Pancreas (tissue), 10 donors: Measurements from ENCODE around the gene TMEM255B. TPM values are rescaled to one million over a fixed set of nuclear protein-coding genes. Genes with fewer than 3 reads are reported as not detected.

Experiments
- ATAC-seq, 4 donors: fragments of 200-7000 bp; cut with Tn5 transposase; one replicate each; pipeline versions ENCODE4 v1.8.0 to v1.9.1; 2020; ENCODE audit warnings: mild to moderate bottlenecking in 4 of 4, moderate library complexity in 4 of 4
- DNase-seq, 6 donors: peaks; one replicate each; pipeline ENCODE4 v3.0.0-alpha.2; 2020
- FAIRE-seq: peaks from 2 replicates; lab custom pipeline; 2012; peaks lifted over from hg19 to GRCh38; lab: Jason Lieb, UNC
- H3K27ac ChIP-seq, 4 donors: fragments of 200-600 bp; sonication (generic); 1 replicate in 3 of 4; 2 replicates in 1 of 4; pipeline versions ENCODE4 v1.5.0 to v1.8.0; 2020
- H3K27me3 ChIP-seq, 4 donors: fragments of 200-600 bp; one replicate each; pipeline ENCODE4 v1.8.0; 2021
- H3K36me3 ChIP-seq, 3 donors: fragments of 200-600 bp; sonication (generic) in 1 of 3; one replicate each; pipeline versions ENCODE4 v1.5.0 to v1.8.0; 2020 to 2021
- H3K4me1 ChIP-seq, 3 donors: fragments of 200-600 bp; one replicate each; pipeline ENCODE4 v1.8.0; 2021
- H3K4me3 ChIP-seq, 4 donors: fragments of 200-600 bp; sonication (generic) in 2 of 4; one replicate each; pipeline versions ENCODE4 v1.5.0 to v1.8.0; 2020 to 2021
- H3K9me3 ChIP-seq, 4 donors: fragments of 200-600 bp; one replicate each; pipeline ENCODE4 v1.8.0; 2021
- WGBS, 2 donors: extraction: QIAGEN DNeasy Blood & Tissue Kit; methylation state at CpG; one replicate each; pipeline ENCODE4 v1.1.7; 2013; 5-methylcytosine and 5-hydroxymethylcytosine counted together
- intact Hi-C, 3 donors: fragments of 100-400 bp; cut with DNase I; formaldehyde crosslinking; loops; one replicate each; pipeline versions ENCODE4 v1.11.1 to v1.14.2; 2022
- polyA plus RNA-seq, 2 donors: library from polyadenylated mRNA; stranded (reverse); fragments of 200-250 nt; gene quantifications; one replicate each; pipeline ENCODE4 v1.2.3, GENCODE V29; 2013
- total RNA-seq, 6 donors: library from RNA; stranded (reverse); fragmentation: NEBNext Ultra II Directional in 4 of 6; extraction: Animal tissue kit (Norgen Biotek cat#: 25700) in 4 of 6; gene quantifications; one replicate each; pipeline versions ENCODE4 v1.2.1 to v1.2.4, GENCODE V29; 2021 to 2023
- TF ChIP-seq, protein P1 (sequence below), 4 donors: fragments of 200-600 bp; sonication (generic) in 3 of 4; IDR thresholded peaks; one replicate each; pipeline versions ENCODE4 v1.5.0 to v1.8.0; 2021; ENCODE audit warnings: antibody characterized with exemption in 4 of 4
- donor health status: healthy with polysubstance abuse.
- donor health status: DM: no; HTN: no; CAD: no; lungs with moderate emphysema.
- donor health status: DM: no; HTN: no; CAD: no.
- donor health status: control.
- donor health status: control.
- donor health status: Bipolar disorder and iron deficiency.
- donor health status: DM: yes; HTN: yes; CAD: no.
- donor health status: DM: no; HTN: no; CAD: no.
- donor health status: DM: no; HTN: no; CAD: no.
- donor health status: DM: yes; HTN: yes; CAD: no.

TMEM255B gene
- total and polyA plus RNA-seq, 8 donors = 1.8 to 17.9 (median 4.4) TPM

DNA sequence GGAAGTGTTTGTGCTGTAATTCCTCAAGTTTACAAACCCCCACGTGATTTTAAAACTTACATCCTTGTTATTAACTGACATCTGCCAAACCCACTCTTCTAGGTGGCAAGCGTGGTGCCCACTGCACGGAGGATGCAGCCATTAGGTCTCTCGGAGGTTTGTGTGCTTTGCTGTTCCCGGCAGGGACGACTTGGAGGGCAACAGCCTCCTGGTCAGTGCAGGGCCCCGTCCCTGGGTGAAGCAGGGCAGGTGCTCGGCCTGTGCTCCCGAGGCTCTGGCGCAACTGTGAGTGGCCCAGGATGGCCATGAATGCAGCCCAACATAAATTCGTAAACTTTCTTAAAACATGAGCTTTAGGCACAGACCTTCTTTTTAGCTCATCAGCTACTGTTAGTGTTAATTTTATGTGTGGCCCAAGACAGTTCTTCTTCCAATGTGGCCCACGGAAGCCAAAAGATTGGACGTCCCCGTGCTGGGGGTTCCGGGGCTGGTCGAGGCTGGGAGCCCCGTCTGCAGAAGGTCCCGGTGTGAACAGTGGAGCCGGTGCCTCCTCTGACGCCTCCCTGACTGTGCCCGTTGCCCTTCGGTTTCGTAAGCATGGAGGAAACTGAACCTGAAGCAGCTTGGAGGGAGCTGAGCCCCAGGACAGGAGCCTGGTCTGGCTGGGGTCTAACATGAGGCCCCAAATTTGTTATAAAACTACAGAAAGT lies 93.0 kb downstream of the TMEM255B start:
- ATAC-seq = no peak
- DNase-seq = peak in 2 of 6 donors; percentile 15 to 43
- Histone ChIP-seq H3K27me3 (no peaks in the 10 kb centered on the region), H3K36me3 (no peaks in the 10 kb centered on the region), H3K9me3 (no peaks in the 10 kb centered on the region), H3K4me3 (no peak overlapping the region), H3K27ac (no peak overlapping the region), H3K4me1 (peaks cover 17 to 22% (median 19%) of the 10 kb centered on the region in 3 donors)
- WGBS, 2 donors = 84 to 85% methylated on average over 23 of the region's 23 CpGs
- TF ChIP-seq, protein P1, sequence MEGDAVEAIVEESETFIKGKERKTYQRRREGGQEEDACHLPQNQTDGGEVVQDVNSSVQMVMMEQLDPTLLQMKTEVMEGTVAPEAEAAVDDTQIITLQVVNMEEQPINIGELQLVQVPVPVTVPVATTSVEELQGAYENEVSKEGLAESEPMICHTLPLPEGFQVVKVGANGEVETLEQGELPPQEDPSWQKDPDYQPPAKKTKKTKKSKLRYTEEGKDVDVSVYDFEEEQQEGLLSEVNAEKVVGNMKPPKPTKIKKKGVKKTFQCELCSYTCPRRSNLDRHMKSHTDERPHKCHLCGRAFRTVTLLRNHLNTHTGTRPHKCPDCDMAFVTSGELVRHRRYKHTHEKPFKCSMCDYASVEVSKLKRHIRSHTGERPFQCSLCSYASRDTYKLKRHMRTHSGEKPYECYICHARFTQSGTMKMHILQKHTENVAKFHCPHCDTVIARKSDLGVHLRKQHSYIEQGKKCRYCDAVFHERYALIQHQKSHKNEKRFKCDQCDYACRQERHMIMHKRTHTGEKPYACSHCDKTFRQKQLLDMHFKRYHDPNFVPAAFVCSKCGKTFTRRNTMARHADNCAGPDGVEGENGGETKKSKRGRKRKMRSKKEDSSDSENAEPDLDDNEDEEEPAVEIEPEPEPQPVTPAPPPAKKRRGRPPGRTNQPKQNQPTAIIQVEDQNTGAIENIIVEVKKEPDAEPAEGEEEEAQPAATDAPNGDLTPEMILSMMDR (IDR thresholded peaks at IDR 0.05) = no peak
- FAIRE-seq = no peak
- intact Hi-C loops = no loop called here

DNA sequence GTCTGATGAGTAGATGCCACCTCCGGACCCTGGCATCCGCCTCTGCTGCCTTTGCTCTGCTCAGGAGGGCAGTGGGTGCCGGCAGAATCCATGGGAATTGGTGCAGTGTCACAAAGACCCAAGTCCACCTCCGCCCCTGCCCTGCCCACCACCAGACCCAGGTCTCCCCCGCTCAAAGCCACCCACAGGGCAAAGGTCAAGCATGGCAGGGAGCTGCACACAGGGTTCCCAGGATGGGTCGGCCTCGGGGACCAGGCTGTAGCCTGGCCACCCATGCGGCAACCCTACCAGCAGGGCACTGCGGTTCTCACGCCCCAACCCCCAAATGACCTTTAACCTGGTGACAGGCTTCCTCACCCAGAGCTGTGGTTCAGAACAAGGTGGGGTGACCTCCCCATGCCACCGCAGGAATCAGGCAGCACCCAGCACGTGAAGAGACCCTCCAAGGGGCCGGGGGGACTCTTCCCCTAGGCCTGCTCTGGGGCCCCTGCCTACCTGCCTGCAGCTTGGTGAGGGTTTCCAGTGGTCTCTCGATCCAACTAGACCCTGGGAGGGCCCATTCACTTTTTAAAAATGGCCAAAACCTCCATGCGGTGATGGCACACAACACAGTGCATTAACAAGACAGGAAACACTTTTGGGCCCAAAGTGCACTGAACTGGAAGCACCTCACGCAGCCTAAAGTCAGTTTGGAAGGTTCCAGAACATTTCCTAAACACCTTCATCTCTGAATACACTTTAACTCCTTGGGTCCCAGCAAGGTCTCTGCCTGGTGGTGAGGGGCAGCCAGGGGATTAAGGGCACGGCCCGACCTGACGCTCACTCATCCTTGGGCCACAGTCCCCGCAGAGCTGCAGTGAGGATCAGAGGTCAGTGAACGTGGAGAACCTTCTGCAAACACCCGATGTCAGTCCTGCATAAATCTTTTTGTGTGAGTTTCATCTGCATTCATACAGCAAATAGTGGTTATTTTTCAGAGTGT lies 93.8 kb downstream of the TMEM255B start:
- 76 to 83% methylated on average over 22 of the region's 22 CpGs for WGBS, 2 donors
- DNase-seq (peak in 4 of 6 donors; percentile 11 to 58 (median 26)), FAIRE-seq (no peak), ATAC-seq (no peak)
- no peaks in the 10 kb centered on the region for H3K9me3 ChIP-seq
- no peaks in the 10 kb centered on the region for H3K36me3 ChIP-seq
- H3K4me3 ChIP-seq = no peak overlapping the region
- H3K27me3 ChIP-seq = no peaks in the 10 kb centered on the region
- H3K4me1 ChIP-seq = peaks cover 21 to 25% (median 24%) of the 10 kb centered on the region in 3 donors
- TF ChIP-seq, protein P1 (IDR thresholded peaks at IDR 0.05) = no peak
- peak overlapping the region in 2 of 4 donors; percentile 16 to 22 for H3K27ac ChIP-seq
- intact Hi-C loops = no loop called here

DNA sequence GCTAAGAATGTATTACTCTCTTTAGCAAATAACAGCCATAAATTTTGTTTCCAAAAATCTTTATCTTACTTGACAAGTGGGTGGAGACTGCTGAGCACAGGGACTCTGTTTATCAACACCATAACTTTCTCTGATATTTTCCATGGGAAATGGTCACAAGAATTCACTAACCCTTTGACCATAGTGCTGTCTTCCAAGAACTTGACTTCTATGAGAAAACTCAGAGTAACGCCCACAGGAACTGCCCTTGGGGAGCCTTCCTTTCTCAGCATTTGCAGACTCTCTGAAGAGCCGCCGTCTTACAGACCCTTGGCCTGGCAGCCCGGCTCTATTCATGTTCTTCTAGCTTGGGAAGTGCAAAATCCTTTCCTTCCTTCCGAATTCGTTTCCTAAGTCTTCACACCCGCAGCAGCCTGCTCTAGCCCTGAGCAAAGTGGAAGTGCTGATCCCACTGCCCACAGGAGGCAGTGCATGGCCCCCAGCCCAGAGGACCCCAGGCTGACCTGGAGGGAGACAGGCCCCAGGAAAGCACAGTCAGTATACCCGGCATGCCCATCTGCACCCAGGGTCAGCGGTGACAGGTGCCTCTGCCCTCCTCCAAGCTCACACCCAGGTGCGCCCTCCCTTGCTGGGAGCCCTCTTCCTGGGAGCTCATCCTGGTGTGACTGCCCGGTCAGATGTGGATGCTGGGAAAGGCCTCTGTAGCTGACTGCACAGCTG lies 94.7 kb downstream of the TMEM255B start:
- ATAC-seq = peak in 2 of 4 donors; percentile 21 to 36
- TF ChIP-seq, protein P1 (IDR thresholded peaks at IDR 0.05) = no peak
- no peaks in the 10 kb centered on the region for H3K9me3 ChIP-seq

DNA sequence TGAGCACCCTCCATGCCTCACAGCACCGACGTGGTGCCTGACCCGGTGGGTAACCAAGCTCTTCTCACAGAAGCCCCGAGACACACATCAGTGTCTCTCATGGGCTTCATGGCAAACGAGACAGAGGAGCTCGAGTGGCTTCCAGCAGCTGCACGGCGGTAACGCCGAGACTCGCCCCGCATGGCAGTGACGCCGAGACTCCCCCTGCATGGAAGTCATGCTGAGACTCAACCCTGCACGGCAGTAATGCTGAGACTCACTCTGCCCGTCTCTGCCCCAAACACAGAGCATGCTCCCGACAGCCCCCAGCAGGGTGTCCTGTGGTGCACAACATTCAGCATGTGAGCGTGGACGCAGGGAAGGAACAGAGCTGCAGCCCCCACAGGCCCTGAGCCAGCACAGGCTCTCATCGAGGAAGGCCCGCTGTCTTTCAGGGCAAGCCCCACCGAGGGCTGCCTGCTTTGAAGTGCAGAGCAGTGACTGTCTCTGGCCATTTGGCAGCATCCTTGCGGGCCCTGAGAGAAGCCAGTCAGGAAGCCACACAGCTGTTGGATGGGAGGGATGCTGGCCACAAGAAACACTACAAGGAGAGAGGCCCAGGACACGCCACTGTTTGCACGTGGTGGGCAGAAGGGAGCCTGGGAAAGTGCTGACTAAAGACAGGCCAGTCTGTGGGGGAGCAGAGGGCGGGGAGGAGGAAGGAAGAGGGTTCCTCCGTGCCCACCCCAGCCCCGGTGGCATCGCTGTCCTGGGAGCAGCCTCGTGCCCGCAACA lies 95.4 kb downstream of the TMEM255B start:
- peaks cover 21 to 25% (median 24%) of the 10 kb centered on the region in 3 donors for H3K4me1 ChIP-seq
- H3K27ac ChIP-seq = peak overlapping the region in 1 of 4 donors; percentile 16
- TF ChIP-seq, protein P1 (IDR thresholded peaks at IDR 0.05) = no peak
- FAIRE-seq (no peak), ATAC-seq (peak in 3 of 4 donors; percentile 22 to 68 (median 42)), DNase-seq (peak in 4 of 6 donors; percentile 28 to 63 (median 58))
- 72 to 78% methylated on average over 31 of the region's 31 CpGs for WGBS, 2 donors
- no peaks in the 10 kb centered on the region for H3K27me3 ChIP-seq
- no peak overlapping the region for H3K4me3 ChIP-seq
- intact Hi-C loops = no loop called here
- no peaks in the 10 kb centered on the region for H3K9me3 ChIP-seq
- no peaks in the 10 kb centered on the region for H3K36me3 ChIP-seq

More for the DNA sequence above, 94.7 kb downstream of the TMEM255B start:
- H3K36me3 ChIP-seq = no peaks in the 10 kb centered on the region
- intact Hi-C loops = no loop called here
- peaks cover 21 to 25% (median 24%) of the 10 kb centered on the region in 3 donors for H3K4me1 ChIP-seq
- peak overlapping the region in 2 of 4 donors; percentile 3 to 16 for H3K27ac ChIP-seq
- H3K4me3 ChIP-seq = no peak overlapping the region
- FAIRE-seq = no peak
- H3K27me3 ChIP-seq = no peaks in the 10 kb centered on the region
- DNase-seq = peak in 4 of 6 donors; percentile 11 to 54 (median 25)
- 63 to 66% methylated on average over 11 of the region's 11 CpGs for WGBS, 2 donors
